ENCODE results near the gene EHHADH.

DNA sequence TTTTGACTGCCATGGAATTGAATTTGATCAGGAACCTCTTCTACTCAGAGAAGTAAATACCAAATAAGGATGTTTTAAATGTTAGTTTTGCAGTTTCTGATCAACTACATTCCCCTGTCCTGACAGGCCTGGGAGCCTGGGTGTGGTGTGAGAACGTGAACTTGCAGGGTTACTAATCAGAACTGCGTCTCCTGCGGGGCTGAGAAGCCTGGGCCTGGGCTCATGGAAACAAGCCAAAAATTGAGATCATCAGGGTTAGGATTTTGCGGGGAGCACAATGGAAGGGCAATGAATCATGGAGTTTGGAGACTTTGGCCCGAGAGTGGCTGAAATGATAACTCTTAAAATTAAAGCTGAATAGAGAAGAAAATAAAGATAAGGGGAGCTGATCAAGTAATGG lies 53.2 kb downstream of the EHHADH start:
- TF ChIP-seq, protein P1, sequence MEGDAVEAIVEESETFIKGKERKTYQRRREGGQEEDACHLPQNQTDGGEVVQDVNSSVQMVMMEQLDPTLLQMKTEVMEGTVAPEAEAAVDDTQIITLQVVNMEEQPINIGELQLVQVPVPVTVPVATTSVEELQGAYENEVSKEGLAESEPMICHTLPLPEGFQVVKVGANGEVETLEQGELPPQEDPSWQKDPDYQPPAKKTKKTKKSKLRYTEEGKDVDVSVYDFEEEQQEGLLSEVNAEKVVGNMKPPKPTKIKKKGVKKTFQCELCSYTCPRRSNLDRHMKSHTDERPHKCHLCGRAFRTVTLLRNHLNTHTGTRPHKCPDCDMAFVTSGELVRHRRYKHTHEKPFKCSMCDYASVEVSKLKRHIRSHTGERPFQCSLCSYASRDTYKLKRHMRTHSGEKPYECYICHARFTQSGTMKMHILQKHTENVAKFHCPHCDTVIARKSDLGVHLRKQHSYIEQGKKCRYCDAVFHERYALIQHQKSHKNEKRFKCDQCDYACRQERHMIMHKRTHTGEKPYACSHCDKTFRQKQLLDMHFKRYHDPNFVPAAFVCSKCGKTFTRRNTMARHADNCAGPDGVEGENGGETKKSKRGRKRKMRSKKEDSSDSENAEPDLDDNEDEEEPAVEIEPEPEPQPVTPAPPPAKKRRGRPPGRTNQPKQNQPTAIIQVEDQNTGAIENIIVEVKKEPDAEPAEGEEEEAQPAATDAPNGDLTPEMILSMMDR (conservative IDR thresholded peaks at IDR 0.05 in 1 of 2, IDR thresholded peaks at IDR 0.05 in 1 of 2; ENCODE audit: extremely low read depth in 1 of 2, insufficient read depth in 1 of 2, low read depth in 1 of 2, low read length in 2 of 2) = no peak
- TF ChIP-seq EZH2 (IDR thresholded peaks at IDR 0.05; ENCODE audit: borderline replicate concordance, low read length) = no peak

All from mammary epithelial cell (primary cell).